GM18867 (cell line): ENCODE measurements around the gene SPDYE6.
A peak's percentile ranks its signal among the peaks of the same experiment; 100 is the strongest.
"Not testable (repeated sequence)": the region's sequence is repeated elsewhere in the genome, so short reads cannot be mapped to it uniquely, and the experiment has no call there.

Experiments
- ATAC-seq: cut with Tn5 transposase; IDR thresholded peaks from one replicate; pipeline ENCODE4 v1.9.1; 2021; ENCODE audit warnings: mild to moderate bottlenecking, moderate library complexity; ENCODE audit not compliant: unreplicated experiment

The SPDYE6 gene

GRCh38 chr7:102318482-102318971 lies 37.7 kb downstream of the SPDYE6 start:
- ATAC-seq: no peak

DNA sequence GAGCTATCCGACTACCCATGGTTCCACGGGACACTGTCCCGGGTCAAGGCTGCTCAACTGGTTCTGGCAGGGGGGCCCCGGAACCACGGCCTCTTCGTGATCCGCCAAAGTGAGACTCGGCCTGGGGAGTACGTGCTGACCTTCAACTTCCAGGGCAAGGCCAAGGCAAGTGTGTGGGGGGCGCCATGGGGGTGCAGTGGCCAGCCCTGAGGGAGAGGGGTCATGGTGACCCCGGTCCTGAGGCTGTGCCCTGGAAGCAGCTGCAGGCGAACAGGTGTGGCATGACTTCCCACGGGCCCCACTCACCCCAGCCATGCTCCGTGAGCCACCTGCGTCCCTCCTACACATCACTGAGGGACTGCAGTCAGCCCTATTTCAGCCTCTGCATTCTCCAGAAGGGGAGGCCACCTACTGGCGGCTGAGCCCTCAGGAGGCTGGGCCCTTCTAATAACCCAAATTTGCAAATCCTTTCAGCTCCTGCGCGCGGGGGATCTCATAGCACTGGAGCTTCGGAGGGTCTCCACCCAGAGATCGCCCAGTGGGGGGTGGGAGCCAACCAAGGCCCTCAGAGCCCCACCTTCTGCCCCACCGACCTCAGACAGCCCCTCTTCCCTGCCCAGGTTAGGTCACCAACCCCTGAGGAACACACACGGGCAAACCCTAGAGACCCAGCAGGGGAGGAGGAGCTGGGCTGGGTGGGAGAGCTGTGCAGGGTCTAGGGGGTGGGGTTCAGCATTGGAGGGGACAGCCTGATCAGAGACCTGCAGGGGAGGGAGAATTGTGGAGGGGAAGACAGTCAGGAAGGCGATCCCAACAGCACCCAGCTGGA lies 38.8 kb downstream of the SPDYE6 start:
- no peak for ATAC-seq

DNA sequence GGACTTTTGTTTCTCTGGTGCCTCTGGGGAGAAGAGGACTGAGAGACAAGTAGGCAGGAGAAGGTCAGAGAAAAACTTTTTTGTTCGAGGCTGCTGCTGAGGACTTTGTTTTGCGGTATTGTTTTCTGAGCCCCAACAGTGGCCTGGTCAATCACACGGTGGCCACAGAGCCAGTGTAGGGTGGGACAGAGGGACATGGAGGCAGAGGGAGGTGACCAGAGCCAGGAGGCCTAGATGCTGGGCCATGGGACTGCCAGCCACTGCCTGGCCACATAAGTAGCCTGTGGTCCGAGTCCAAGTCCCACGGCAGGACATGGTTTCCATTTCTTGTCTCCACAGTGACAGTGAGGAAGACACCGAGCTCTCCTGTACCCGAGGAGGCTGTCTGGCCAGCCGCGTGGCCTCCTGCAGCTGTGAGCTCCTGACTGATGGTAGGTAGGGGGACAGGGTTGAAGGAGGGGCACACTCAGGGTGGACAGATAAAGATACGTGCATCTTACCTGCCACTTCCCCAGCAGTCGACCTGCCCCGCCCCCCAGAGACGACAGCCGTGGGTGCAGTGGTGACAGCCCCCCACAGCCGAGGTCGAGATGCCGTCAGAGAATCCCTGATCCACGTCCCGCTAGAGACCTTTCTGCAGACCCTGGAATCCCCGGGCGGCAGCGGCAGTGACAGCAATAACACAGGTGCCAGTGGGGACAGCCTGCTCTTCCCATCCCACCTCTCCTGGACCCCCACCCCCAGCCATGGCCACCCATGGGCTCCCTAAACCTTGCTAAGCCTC lies 42.1 kb downstream of the SPDYE6 start:
- no peak for ATAC-seq

- no peak for ATAC-seq
These were observed 43.9 kb downstream of the SPDYE6 start for GRCh38 chr7:102312317-102312716.

DNA sequence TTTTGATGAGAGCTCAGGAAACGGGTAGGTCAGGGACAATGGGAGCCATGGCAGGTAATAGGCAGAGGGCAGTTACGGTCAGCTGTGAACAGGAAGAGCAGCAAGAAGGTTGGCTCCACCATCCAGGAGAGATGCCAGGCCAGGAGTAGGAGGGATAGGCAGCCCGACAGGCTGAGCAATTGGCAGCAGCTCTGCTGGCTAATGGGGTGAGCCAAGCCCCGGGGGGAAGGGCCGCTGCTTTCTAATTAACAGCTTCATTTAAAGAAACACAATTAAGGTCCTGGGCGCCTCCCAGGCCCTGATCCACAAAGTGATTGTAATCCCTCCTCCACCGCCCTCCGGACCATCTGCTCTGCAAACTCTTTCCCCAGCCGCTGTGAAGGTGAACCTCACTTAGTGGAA lies 45.8 kb downstream of the SPDYE6 start:
- no peak for ATAC-seq

GRCh38 chr7:102306916-102307677 lies 49.1 kb downstream of the SPDYE6 start:
- ATAC-seq: peak; percentile 64

DNA sequence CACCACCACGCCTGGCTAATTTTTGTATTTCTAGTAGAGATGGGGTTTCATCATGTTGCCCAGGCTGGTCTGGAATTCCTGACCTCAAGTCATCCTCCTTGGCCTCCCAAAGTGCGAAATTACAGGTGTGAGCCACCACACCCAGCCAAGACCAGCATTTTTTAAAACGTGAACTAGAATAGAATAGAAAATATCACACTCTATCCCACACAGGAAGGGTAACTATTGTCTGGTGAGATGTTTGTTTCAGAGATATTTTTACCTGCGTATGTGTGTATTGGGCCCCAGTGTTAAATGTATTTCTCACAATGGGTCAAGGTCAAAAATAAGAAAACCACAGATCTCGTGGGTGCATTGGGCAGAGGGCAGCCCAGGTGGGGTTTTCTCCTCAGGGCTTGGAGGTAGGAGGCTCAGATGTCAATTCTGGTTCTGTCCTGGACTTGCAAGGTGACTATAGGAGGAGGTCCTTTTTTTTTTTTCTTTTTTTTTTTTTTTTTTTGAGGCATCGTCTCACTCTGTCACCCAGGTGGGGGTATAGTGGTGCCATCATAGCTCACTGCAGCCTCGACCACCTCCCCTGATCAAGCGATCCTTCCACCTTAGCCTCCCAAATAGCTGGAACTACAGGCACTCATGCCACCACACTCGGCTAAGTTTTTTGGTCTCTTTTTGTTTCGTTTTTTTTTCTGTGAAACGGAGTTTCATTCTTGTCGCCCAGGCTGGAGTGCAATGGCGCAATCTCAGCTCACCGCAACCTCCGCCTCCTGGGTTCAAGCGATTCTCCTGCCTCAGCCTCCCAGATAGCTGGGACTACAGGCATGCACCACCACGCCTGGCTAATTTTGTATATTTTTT lies 50.6 kb downstream of the SPDYE6 start:
- ATAC-seq: peak; percentile 64

GRCh38 chr7:102304668-102305067 lies 51.6 kb downstream of the SPDYE6 start:
- ATAC-seq: no peak

- no peak for ATAC-seq
These were observed 52.4 kb downstream of the SPDYE6 start for GRCh38 chr7:102303669-102304422.

- no peak for ATAC-seq
These were observed 54.2 kb downstream of the SPDYE6 start for GRCh38 chr7:102302025-102302424.

DNA sequence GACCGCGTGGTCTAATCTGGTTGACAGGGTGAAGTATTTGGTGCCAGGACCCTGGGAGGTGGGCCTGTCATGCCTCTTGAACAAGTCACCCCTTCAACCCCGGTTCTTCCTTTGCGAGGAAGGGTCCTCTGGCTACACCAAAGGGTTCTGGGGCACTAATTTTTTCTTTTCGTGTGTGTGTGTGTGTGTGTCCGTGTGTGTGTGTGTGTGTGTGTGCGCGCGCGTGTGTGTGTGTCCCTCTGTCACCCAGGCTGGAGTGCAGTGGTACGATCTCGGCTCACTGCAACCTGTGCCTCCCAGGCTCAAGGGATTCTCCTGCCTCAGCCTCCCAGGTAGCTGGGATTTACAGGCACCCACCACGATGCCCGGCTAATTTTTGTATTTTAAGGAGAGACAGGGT lies 54.9 kb downstream of the SPDYE6 start:
- ATAC-seq: not testable (repeated sequence)

- no peak for ATAC-seq
These were observed 55.5 kb downstream of the SPDYE6 start for GRCh38 chr7:102300643-102301221.

GRCh38 chr7:102297487-102298218 lies 58.6 kb downstream of the SPDYE6 start:
- ATAC-seq: no peak

DNA sequence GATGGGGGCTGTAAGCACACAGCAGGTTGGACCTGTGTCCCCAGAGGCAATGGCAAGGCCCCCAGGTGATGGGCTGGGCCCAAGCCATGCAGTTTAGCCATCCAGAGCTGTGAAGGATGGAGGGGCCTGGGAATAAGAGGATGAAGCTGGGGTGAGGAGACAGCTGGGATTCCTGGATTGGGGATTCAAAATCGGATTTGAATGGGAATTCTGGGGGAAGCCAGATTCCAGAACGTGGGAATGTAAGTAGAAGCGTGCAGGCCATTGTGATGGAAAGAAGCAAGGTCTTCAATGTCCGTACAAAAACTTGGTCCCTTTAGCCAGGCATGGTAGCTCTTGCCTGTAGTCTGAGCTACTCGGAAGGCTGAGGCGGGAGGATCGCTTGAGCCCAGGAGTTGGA lies 59.7 kb downstream of the SPDYE6 start:
- no peak for ATAC-seq

DNA sequence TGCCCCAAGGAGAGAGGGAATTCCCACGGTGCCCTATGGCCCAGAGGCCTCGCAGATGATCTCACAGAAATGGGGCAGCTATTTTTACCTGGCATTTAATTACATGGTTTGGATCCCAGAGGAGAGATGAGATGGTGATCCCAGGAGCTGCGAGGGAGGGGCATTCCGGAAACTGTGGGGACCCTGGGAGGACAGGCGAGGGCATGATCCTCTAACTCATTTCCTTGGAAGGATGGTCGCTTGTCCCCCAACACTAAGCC lies 60.1 kb downstream of the SPDYE6 start:
- no peak for ATAC-seq
